Measurements from ENCODE around the gene SCAMP5.

Gene SCAMP5

GRCh38 chr15:75065851-75066509, 70.6 kb downstream of the SCAMP5 start:
- Histone ChIP-seq H3K4me3 (ENCODE audit: low read length) (no peak overlapping the region), H3K36me3 (ENCODE audit: control insufficient read depth, insufficient read depth, low read length) (no peaks in the 10 kb centered on the region), H3K9me3 (ENCODE audit: control insufficient read depth, insufficient read depth, low read length) (no peaks in the 10 kb centered on the region), H3K27ac (ENCODE audit: low read length) (no peak overlapping the region), H3K27me3 (ENCODE audit: control insufficient read depth, insufficient read depth, low read length) (no peaks in the 10 kb centered on the region), H3K4me1 (ENCODE audit: control insufficient read depth, insufficient read depth, low read length) (no peaks in the 10 kb centered on the region)
- WGBS (ENCODE audit: insufficient coverage, insufficient read length), result no CpG with 5 or more reads among the region's 6 CpGs
- DNase-seq (ENCODE audit: low read depth, low spot score), result no peak

- H3K27me3 ChIP-seq (ENCODE audit: control insufficient read depth, insufficient read depth, low read length), result no peaks in the 10 kb centered on the region
- WGBS (ENCODE audit: insufficient coverage, insufficient read length), result no CpG with 5 or more reads among the region's 3 CpGs
- H3K4me3 ChIP-seq (ENCODE audit: low read length), result no peak overlapping the region
- no peak for DNase-seq (ENCODE audit: low read depth, low spot score)
- H3K36me3 ChIP-seq (ENCODE audit: control insufficient read depth, insufficient read depth, low read length), result no peaks in the 10 kb centered on the region
- H3K9me3 ChIP-seq (ENCODE audit: control insufficient read depth, insufficient read depth, low read length), result no peaks in the 10 kb centered on the region
- no peak overlapping the region for H3K27ac ChIP-seq (ENCODE audit: low read length)
- no peaks in the 10 kb centered on the region for H3K4me1 ChIP-seq (ENCODE audit: control insufficient read depth, insufficient read depth, low read length)
Measured at GRCh38 chr15:75067123-75067830, 71.9 kb downstream of the SCAMP5 start.

DNA sequence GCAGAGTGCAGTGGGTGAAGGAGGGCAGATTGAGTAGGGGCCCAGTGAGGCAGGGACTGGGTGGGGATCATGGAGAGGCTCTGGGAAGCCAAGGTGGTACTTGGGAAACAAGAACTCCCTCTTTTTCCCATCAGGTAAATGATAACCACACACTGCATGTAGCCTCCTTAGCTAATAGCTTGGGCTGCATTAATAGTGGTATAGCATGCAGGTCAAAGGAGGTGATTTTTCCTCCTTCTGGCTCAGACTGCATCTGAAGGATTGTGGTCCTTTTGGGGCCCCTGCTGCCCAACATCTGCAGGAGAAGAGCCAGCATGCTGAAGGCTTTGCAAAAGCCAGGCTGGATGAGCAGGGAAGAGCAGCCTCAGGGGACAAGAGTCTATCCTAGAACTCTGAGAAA, 73.4 kb downstream of the SCAMP5 start:
- Histone ChIP-seq H3K36me3 (ENCODE audit: control insufficient read depth, insufficient read depth, low read length) (no peaks in the 10 kb centered on the region), H3K4me3 (ENCODE audit: low read length) (no peak overlapping the region), H3K27me3 (ENCODE audit: control insufficient read depth, insufficient read depth, low read length) (no peaks in the 10 kb centered on the region), H3K4me1 (ENCODE audit: control insufficient read depth, insufficient read depth, low read length) (no peaks in the 10 kb centered on the region), H3K27ac (ENCODE audit: low read length) (no peak overlapping the region), H3K9me3 (ENCODE audit: control insufficient read depth, insufficient read depth, low read length) (no peaks in the 10 kb centered on the region)
- no peak for DNase-seq (ENCODE audit: low read depth, low spot score)

GRCh38 chr15:75069301-75069925, 74.0 kb downstream of the SCAMP5 start:
- no peaks in the 10 kb centered on the region for H3K27me3 ChIP-seq (ENCODE audit: control insufficient read depth, insufficient read depth, low read length)
- H3K4me3 ChIP-seq (ENCODE audit: low read length), result no peak overlapping the region
- DNase-seq (ENCODE audit: low read depth, low spot score), result no peak
- no peaks in the 10 kb centered on the region for H3K36me3 ChIP-seq (ENCODE audit: control insufficient read depth, insufficient read depth, low read length)
- WGBS (ENCODE audit: insufficient coverage, insufficient read length), result no CpG with 5 or more reads among the region's 8 CpGs
- H3K9me3 ChIP-seq (ENCODE audit: control insufficient read depth, insufficient read depth, low read length), result no peaks in the 10 kb centered on the region
- H3K4me1 ChIP-seq (ENCODE audit: control insufficient read depth, insufficient read depth, low read length), result no peaks in the 10 kb centered on the region
- no peak overlapping the region for H3K27ac ChIP-seq (ENCODE audit: low read length)

DNA sequence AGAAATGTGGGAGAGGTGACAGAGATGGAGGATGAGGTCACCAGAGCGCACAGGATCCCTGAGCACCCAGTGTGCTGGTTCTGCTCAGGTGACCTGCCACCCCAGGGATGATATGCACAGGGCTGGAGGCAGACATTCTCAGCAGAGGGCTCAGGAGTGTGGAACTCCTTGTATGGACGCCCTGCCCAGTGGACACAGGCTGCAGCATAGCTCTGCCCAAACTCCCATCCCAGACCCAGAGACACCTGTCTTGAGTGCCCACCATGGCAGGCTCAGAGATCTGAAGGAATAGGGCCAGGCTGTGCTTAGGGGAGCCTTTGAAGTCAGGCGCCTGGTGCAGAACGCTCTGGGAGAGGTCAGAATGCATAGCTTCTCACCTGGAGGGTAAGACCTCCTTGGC, 75.3 kb downstream of the SCAMP5 start:
- WGBS (ENCODE audit: insufficient coverage, insufficient read length), result no CpG with 5 or more reads among the region's 4 CpGs
- DNase-seq (ENCODE audit: low read depth, low spot score), result no peak
- Histone ChIP-seq H3K27me3 (ENCODE audit: control insufficient read depth, insufficient read depth, low read length) (no peaks in the 10 kb centered on the region), H3K4me3 (ENCODE audit: low read length) (no peak overlapping the region), H3K4me1 (ENCODE audit: control insufficient read depth, insufficient read depth, low read length) (no peaks in the 10 kb centered on the region), H3K27ac (ENCODE audit: low read length) (no peak overlapping the region), H3K36me3 (ENCODE audit: control insufficient read depth, insufficient read depth, low read length) (no peaks in the 10 kb centered on the region), H3K9me3 (ENCODE audit: control insufficient read depth, insufficient read depth, low read length) (no peaks in the 10 kb centered on the region)
